ENCODE measurements around the gene MYH4.

Gene MYH4

GRCh38 chr17:10469459-10469858 lies at the start of gene MYH4:
TSS of gene MYH4 (minus strand) at chr17:10469559. CDS start at chr17:10466745, 2,814 bp downstream.
- TF ChIP-seq CTCF (IDR thresholded peaks at IDR 0.05) = no peak
- TF ChIP-seq ZFX (IDR thresholded peaks at IDR 0.05; ENCODE audit: borderline replicate concordance) = no peak

GRCh38 chr17:10518271-10519037 lies 49.1 kb upstream of the MYH4 start, which contains the start of gene MYH1:
TSS of gene MYH1 (minus strand) at chr17:10518542. CDS start at chr17:10516642, 1,900 bp downstream.
- H3K27ac ChIP-seq = no peak within 1 kb of the TSS
- TF ChIP-seq CTCF (IDR thresholded peaks at IDR 0.05) (no peak), ZFX (IDR thresholded peaks at IDR 0.05; ENCODE audit: borderline replicate concordance) (no peak)

More at GRCh38 chr17:10469459-10469858, at the start of gene MYH4:
- no peak within 1 kb of the TSS for H3K27ac ChIP-seq

- TF ChIP-seq CTCF (IDR thresholded peaks at IDR 0.05) (no peak), ZFX (IDR thresholded peaks at IDR 0.05; ENCODE audit: borderline replicate concordance) (no peak)
Observed at GRCh38 chr17:10516638-10517037, 47.3 kb upstream of the MYH4 start.

GRCh38 chr17:10516065-10516464 lies 46.7 kb upstream of the MYH4 start:
- H3K27ac ChIP-seq = no peak overlapping the region
- no peak for TF ChIP-seq CTCF (IDR thresholded peaks at IDR 0.05)
- no peak for TF ChIP-seq ZFX (IDR thresholded peaks at IDR 0.05; ENCODE audit: borderline replicate concordance)

More at GRCh38 chr17:10516638-10517037, 47.3 kb upstream of the MYH4 start:
- no peak overlapping the region for H3K27ac ChIP-seq

- no peak for TF ChIP-seq CTCF (IDR thresholded peaks at IDR 0.05)
- no peak for TF ChIP-seq ZFX (IDR thresholded peaks at IDR 0.05; ENCODE audit: borderline replicate concordance)
- H3K27ac ChIP-seq = no peak overlapping the region
Observed at GRCh38 chr17:10513299-10514067, 44.1 kb upstream of the MYH4 start.

GRCh38 chr17:10512856-10513255 lies 43.5 kb upstream of the MYH4 start:
- TF ChIP-seq CTCF (IDR thresholded peaks at IDR 0.05) (no peak), ZFX (IDR thresholded peaks at IDR 0.05; ENCODE audit: borderline replicate concordance) (no peak)
- no peak overlapping the region for H3K27ac ChIP-seq

- H3K27ac ChIP-seq = no peak overlapping the region
- no peak for TF ChIP-seq ZFX (IDR thresholded peaks at IDR 0.05; ENCODE audit: borderline replicate concordance)
- no peak for TF ChIP-seq CTCF (IDR thresholded peaks at IDR 0.05)
Observed at GRCh38 chr17:10499950-10500349, 30.6 kb upstream of the MYH4 start.

Measured in 22Rv1 (cell line).